Activated naive CD4-positive, alpha-beta T cell treated with anti-CD3 and anti-CD28 coated beads, Interleukin-2, amount 10 ng/mL, durations not matched to agents 7 days and 5 days (primary cell): ENCODE results near the gene ASCC2.
"Not testable (repeated sequence)": the region's sequence is repeated elsewhere in the genome, so short reads cannot be mapped to it uniquely, and the experiment has no call there.

Experiments used
- CTCF ChIA-PET: fragments of 350-600 bp; sonication (Branson Sonifier 250); formaldehyde crosslinking; loops from one replicate; lab custom pipeline; 2021; ENCODE audit warnings: antibody characterized with exemption; lab: Charles Lee
- DNase-seq: peaks from one replicate; pipeline ENCODE4 v3.0.0-alpha.2; 2020
- H3K27ac Mint-ChIP-seq: one replicate; pipeline ENCODE4 v1.8.0; 2021; ENCODE audit warnings: mild to moderate bottlenecking, moderate library complexity, mixed read lengths
- H3K27me3 Mint-ChIP-seq: one replicate; pipeline ENCODE4 v1.8.0; 2021; ENCODE audit warnings: mild to moderate bottlenecking, mixed read lengths
- H3K36me3 Mint-ChIP-seq: one replicate; pipeline ENCODE4 v1.8.0; 2021; ENCODE audit warnings: mixed read lengths
- H3K4me1 Mint-ChIP-seq: one replicate; pipeline ENCODE4 v1.8.0; 2021; ENCODE audit warnings: mixed read lengths
- H3K4me3 Mint-ChIP-seq: one replicate; pipeline ENCODE4 v1.8.0; 2021; ENCODE audit warnings: mild to moderate bottlenecking, moderate library complexity, mixed read lengths
- H3K9me3 Mint-ChIP-seq: one replicate; pipeline ENCODE4 v1.8.0; 2021; ENCODE audit warnings: mixed read lengths

ASCC2 gene

DNA sequence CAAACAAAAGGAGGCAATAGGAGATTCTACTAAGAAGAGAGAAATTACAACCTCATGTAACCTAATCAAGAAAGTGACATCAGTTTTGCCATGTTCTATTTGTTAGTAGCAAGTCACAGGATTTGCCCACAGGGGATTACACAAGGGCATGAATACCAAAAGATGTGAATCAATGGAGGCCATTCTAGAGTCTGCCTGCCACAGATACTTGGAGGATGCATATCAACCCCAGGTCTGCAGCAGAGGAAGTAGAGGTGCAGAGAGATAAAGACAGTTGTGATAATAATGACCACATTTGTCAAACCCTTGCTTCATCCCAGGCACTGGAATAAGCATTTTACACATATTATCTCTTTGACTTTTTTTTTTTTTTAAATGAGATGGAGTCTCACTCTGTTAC lies 2.4 kb upstream of the ASCC2 start:
- H3K9me3 Mint-ChIP-seq = no peaks in the 10 kb centered on the region
- H3K36me3 Mint-ChIP-seq = peaks cover 11% of the 10 kb centered on the region
- H3K4me1 Mint-ChIP-seq = peaks cover 29% of the 10 kb centered on the region
- H3K27me3 Mint-ChIP-seq = no peaks in the 10 kb centered on the region
- CTCF ChIA-PET = no interaction called here
- no peak for DNase-seq
- H3K27ac Mint-ChIP-seq = no peak overlapping the region
- H3K4me3 Mint-ChIP-seq = no peak overlapping the region

DNA sequence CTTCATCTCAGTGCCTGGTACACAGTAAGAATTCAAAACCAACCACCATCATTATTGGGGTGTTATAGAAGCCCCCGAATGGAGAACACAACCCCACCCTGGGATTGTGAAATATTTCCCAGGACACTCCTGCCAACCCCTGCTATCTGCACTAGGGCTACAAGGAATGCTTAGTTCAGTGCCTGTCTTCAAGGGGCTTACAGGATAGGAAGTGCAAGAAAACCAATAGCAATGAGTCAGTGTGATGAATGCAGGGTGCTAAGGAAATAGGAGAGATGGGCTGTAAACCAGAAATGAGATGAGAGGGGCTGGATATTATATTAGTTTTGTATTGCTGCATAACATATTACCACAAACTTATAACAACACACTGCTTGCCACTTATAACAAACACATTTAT lies 965 bp upstream of the ASCC2 start:
- Mint-ChIP-seq H3K27ac (peak overlapping the region; percentile 87), H3K4me3 (peak overlapping the region; percentile 95), H3K27me3 (no peaks in the 10 kb centered on the region), H3K9me3 (no peaks in the 10 kb centered on the region), H3K4me1 (peaks cover 31% of the 10 kb centered on the region), H3K36me3 (peaks cover 15% of the 10 kb centered on the region)
- CTCF ChIA-PET = interaction anchor here (0.7 kb wide), 1 partner anchor 1020 kb away, joined by 3 read pairs; no protein-coding TSS in a partner anchor
- DNase-seq = no peak

DNA sequence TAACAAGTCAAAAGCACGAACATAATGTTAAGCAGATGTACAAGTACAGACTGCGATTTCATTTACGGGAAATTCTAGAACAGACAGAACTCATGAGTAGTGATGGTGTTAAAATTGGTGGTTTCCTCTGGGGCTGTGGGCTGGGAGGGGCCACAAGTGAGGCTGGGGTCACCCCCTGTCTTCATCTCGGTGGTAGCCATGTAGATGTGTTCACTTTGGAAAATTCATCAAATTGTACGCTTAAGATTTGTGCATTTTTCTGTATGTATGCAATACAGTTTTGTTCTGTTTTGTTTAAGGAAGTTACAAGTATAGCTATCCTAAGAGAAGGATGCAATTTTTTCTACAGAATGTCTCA lies 504 bp upstream of the ASCC2 start:
- CTCF ChIA-PET = interaction anchor here (0.7 to 1.3 kb wide), 2 partner anchors 170 to 1019 kb away, joined by 3 read pairs; no protein-coding TSS in a partner anchor
- no peak for DNase-seq
- H3K36me3 Mint-ChIP-seq = peaks cover 17% of the 10 kb centered on the region
- no peaks in the 10 kb centered on the region for H3K27me3 Mint-ChIP-seq
- H3K4me3 Mint-ChIP-seq = peak overlapping the region; percentile 95
- H3K27ac Mint-ChIP-seq = peak overlapping the region; percentile 87
- no peaks in the 10 kb centered on the region for H3K9me3 Mint-ChIP-seq
- H3K4me1 Mint-ChIP-seq = peaks cover 31% of the 10 kb centered on the region

DNA sequence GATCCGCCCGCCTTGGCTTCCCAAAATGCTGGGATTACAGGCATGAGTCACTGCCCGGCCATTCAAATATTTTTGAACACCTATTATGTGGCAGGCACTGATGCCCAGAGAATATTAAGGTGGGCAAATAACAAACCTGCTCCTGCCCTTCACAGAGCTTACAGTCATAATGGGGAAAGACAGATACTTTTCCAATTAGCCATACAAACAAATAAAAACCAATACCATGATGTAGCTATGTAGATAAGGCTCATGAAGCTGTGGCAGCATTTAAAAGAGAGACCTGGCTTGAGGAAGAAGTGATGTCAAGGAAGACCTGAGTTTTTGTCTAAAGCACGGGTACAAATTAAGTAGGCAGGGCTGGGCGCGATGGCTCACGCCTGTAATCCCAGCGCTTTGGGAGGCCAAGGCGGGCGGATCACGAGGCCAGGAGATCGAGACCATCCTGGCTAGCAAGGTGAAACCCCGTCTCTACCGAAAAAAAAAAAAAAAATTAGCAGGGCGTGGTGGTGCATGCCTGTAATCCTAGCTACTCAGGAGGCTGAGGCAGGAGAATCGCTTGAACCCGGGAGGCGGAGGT lies 1.2 kb downstream of the ASCC2 start:
- CTCF ChIA-PET = interaction anchor here (1.3 to 1.6 kb wide), 2 partner anchors 168 to 212 kb away, joined by 4 to 5 read pairs; no protein-coding TSS in a partner anchor
- peak overlapping the region; percentile 95 for H3K4me3 Mint-ChIP-seq
- H3K4me1 Mint-ChIP-seq = peaks cover 31% of the 10 kb centered on the region
- H3K27me3 Mint-ChIP-seq, H3K9me3 Mint-ChIP-seq, H3K27ac Mint-ChIP-seq, DNase-seq: not testable (repeated sequence)
- H3K36me3 Mint-ChIP-seq = peaks cover 27% of the 10 kb centered on the region

DNA sequence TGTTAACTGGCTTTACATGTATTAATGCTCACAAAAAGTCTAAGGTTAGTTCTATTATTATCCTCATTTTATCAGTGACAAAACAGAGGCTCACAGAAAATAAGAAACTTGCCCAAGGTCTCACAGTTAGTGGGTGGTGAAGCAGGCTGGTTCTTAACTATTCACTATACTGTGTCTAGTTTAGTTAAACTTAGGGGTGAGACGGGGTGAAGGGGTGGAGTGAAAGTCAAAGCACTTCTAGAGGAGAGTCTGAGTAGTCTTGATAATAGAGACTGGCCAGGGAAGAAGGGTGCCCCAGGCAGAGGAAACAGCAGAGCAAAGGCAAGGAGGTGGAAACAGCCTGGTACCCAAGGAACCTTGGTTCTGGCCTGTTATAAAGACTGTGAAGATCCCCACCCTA lies 4.0 kb downstream of the ASCC2 start:
- Mint-ChIP-seq H3K4me1 (peaks cover 30% of the 10 kb centered on the region), H3K27ac (no peak overlapping the region)
- CTCF ChIA-PET = no interaction called here

DNA sequence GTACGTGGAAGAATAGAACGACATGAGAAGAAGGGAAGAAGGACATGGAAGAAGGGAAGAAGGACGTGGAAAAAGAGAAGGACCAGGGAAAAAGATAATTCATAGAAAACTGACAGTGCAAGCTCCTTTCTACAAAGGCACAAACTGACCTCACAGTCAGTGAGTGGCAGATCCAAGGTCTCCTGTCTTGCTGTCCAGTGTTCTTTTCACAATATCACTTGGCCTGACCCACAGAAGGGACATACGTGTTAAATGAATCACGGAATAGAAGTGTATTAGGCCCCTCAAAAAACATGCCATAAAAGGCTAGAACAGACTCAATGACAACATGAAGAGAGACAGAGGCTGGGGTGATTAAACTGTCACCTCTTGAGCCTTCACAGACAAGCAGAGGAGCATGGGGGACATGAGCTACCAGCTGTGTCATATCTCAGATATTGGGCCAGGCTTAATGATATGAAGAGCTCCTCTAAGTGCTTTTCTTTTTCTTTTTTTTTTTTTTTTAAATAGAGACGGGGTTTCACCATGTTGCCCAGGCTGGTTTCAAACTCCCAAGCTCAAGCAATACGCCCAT lies 4.6 kb downstream of the ASCC2 start:
- CTCF ChIA-PET = no interaction called here
- H3K9me3 Mint-ChIP-seq = no peaks in the 10 kb centered on the region
- DNase-seq = no peak
- peaks cover 40% of the 10 kb centered on the region for H3K36me3 Mint-ChIP-seq
- H3K4me1 Mint-ChIP-seq = peaks cover 24% of the 10 kb centered on the region
- no peak overlapping the region for H3K27ac Mint-ChIP-seq
- no peak overlapping the region for H3K4me3 Mint-ChIP-seq
- H3K27me3 Mint-ChIP-seq = no peaks in the 10 kb centered on the region

More for the DNA sequence above, 4.0 kb downstream of the ASCC2 start:
- no peaks in the 10 kb centered on the region for H3K27me3 Mint-ChIP-seq
- no peak for DNase-seq
- H3K4me3 Mint-ChIP-seq = no peak overlapping the region
- H3K9me3 Mint-ChIP-seq = no peaks in the 10 kb centered on the region
- peaks cover 40% of the 10 kb centered on the region for H3K36me3 Mint-ChIP-seq

DNA sequence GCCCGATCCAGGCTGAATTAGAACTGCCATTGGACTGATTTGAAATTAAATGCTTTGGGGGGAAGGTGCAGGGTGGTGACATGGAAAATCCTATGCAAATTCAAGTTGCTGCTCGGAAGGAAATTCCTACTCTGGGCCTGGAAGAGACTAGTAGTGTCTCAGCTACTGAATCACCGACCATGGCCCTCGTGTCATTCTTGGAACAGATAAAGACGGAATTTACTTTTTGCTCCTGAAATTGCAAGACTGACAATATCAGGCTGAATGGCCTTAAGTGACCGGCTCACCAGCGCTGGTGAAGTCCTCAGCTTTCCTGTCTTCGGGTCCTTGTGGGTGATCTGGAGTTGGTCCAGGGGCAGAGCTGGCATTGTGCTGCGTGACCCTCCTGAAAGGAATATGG lies 6.1 kb downstream of the ASCC2 start:
- Mint-ChIP-seq H3K27ac (no peak overlapping the region), H3K4me1 (peaks cover 14% of the 10 kb centered on the region), H3K36me3 (peaks cover 41% of the 10 kb centered on the region)

DNA sequence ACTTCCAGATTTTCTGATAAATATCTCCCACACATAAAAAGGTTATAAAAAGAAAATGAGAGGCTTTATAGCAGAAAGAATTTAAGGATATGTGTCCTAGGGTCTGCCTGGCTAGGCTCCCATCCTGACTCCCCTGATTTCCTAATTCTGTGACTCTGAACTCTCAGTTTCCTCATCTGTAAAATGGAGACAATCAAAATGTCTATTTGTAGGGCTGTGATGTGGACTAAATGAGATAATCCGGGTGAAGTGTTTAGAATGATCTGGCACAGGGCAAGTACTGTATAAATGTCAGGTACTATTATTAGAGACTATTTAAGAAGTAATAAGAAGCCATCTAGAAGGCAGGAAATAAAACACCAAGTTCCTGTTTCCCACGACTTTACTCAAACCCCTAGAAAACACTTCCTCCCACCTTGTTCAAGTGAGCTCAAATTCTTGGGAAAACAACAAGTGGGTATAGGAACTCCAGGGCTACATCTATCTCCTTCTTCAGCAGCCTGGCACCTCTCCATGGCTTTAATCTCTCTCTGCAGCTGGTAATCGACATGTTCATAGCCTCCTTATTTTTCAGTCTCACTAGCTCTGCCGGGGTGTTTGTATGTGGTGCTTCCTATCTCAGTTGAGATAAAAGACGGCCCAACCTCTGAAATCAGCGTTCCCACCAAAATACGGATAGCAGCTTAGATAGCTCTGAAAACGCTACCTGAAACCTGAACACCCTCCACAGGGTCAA lies 6.7 kb downstream of the ASCC2 start:
- no peak overlapping the region for H3K4me3 Mint-ChIP-seq
- H3K9me3 Mint-ChIP-seq = no peaks in the 10 kb centered on the region
- H3K27me3 Mint-ChIP-seq = no peaks in the 10 kb centered on the region
- H3K36me3 Mint-ChIP-seq = peaks cover 41% of the 10 kb centered on the region
- H3K27ac Mint-ChIP-seq = no peak overlapping the region
- no peak for DNase-seq
- peaks cover 9% of the 10 kb centered on the region for H3K4me1 Mint-ChIP-seq
- CTCF ChIA-PET = interaction anchor here (0.7 kb wide), 1 partner anchor 174 kb away, joined by 3 read pairs; no protein-coding TSS in a partner anchor

More for the DNA sequence above, 6.1 kb downstream of the ASCC2 start:
- Mint-ChIP-seq H3K4me3 (no peak overlapping the region), H3K9me3 (no peaks in the 10 kb centered on the region), H3K27me3 (no peaks in the 10 kb centered on the region)
- no peak for DNase-seq
- CTCF ChIA-PET = interaction anchor here (0.7 kb wide), 1 partner anchor 173 kb away, joined by 3 read pairs; no protein-coding TSS in a partner anchor

DNA sequence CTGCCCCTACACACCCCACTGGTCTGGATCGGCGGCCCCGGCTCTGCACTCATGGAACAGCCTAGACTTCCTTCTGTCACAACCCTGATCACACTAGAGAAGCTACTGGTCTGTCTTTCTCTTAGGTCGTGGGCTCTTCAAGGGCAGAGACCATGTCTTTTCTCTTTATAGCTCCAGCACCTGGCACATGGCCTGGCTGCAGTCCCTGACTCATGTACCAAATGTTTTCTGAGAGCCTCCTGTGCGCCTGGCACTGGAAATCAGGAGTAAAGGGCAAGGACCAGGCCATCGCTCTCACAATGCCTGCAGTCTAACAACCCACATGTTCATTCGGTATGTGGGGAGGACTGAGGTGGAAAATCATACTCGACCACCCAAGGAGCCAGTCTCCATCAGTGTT lies 7.5 kb downstream of the ASCC2 start:
- no peak for DNase-seq
- no peaks in the 10 kb centered on the region for H3K27me3 Mint-ChIP-seq
- H3K36me3 Mint-ChIP-seq = peaks cover 39% of the 10 kb centered on the region
- no peak overlapping the region for H3K4me3 Mint-ChIP-seq
- CTCF ChIA-PET = no interaction called here
- no peaks in the 10 kb centered on the region for H3K9me3 Mint-ChIP-seq
- H3K27ac Mint-ChIP-seq = no peak overlapping the region
- peaks cover 3% of the 10 kb centered on the region for H3K4me1 Mint-ChIP-seq

DNA sequence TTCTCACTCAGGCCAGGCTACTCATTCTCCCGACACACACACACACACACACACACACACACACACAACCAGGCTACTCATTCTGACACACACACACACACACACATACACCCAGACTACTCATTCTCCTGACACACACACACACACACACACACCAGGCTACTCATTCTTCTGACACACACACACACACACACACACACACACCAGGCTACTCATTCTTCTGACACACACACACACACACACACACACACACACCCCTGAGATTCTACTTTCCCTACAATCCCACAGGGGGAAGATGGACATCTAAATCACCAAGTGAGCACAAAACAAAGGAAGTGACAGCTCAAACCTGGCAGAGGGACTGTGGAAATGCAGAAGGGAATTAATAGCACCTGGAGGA lies 10.3 kb downstream of the ASCC2 start:
- H3K4me3 Mint-ChIP-seq, H3K4me1 Mint-ChIP-seq, H3K9me3 Mint-ChIP-seq, DNase-seq, H3K27ac Mint-ChIP-seq, CTCF ChIA-PET, H3K27me3 Mint-ChIP-seq: not testable (repeated sequence)
- peaks cover 42% of the 10 kb centered on the region for H3K36me3 Mint-ChIP-seq

DNA sequence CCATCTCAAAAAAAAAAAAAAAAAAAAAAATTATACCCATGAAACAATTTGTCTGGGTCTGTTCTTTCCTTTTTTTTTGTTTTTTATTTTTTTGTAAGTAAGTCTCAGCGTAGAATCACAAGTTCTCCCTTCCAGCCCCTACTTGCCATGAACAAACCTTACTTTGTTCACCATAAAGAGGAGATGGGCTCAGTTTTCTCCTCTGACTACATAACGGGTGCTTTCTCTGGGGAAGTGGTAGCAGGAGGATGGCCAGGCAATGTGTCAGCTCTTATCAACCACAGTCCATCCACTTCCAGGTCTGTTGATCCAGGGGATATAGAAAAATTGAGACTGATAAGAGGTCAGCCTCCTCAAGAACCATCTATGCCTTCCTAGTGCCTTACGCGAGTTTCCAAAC lies 11.0 kb downstream of the ASCC2 start:
- H3K9me3 Mint-ChIP-seq = no peaks in the 10 kb centered on the region
- no peak overlapping the region for H3K4me3 Mint-ChIP-seq
- H3K27ac Mint-ChIP-seq = no peak overlapping the region
- DNase-seq = no peak
- H3K27me3 Mint-ChIP-seq = no peaks in the 10 kb centered on the region
- H3K36me3 Mint-ChIP-seq = peaks cover 44% of the 10 kb centered on the region
- peaks cover 2% of the 10 kb centered on the region for H3K4me1 Mint-ChIP-seq
- CTCF ChIA-PET = no interaction called here

DNA sequence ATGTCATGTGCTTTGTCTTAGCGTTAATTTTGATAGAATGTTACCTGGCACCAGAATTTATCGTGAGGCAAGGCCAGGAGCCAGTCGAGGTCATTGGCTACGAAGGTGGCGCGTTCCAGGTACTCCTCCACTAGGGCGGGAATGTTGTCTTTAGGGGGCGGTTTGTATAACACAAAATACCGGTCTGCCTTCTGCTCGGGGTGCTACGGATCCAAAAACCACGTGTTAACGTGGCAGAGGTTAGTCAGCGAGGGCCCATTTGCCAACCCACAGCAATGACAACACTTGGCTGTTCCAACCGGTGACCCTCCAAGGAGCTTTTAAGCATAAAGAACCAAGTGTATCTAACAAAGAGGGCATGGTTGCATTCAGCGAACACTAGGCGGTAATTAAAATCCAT lies 12.5 kb downstream of the ASCC2 start:
- peaks cover 44% of the 10 kb centered on the region for H3K36me3 Mint-ChIP-seq
- H3K4me1 Mint-ChIP-seq = peaks cover 12% of the 10 kb centered on the region
- H3K27ac Mint-ChIP-seq = no peak overlapping the region
- CTCF ChIA-PET = no interaction called here
- H3K27me3 Mint-ChIP-seq = no peaks in the 10 kb centered on the region
- H3K9me3 Mint-ChIP-seq = no peaks in the 10 kb centered on the region
- DNase-seq = no peak
- H3K4me3 Mint-ChIP-seq = no peak overlapping the region

DNA sequence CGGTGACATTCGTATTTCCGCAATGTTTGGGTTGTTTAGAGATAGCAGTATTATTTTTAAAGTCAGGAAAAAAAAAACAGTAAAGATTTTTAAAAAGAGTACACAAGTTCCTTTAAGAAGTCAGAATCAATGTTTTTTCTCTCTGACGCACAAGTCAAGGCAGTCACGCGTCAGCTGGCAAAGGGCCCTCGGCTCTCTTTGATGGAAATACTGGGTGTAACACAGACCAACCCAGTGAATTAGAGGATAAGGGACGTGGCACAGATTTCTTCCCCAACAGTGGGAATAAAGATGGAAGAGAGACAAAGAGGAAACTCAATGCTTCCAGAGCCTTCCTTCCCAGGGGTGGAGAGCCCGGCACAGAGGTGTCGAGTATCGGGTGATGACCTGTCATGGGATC lies 13.4 kb downstream of the ASCC2 start:
- Mint-ChIP-seq H3K27ac (no peak overlapping the region), H3K4me3 (no peak overlapping the region), H3K9me3 (no peaks in the 10 kb centered on the region), H3K36me3 (peaks cover 40% of the 10 kb centered on the region), H3K4me1 (peaks cover 12% of the 10 kb centered on the region), H3K27me3 (no peaks in the 10 kb centered on the region)
- CTCF ChIA-PET = no interaction called here
- DNase-seq = no peak

DNA sequence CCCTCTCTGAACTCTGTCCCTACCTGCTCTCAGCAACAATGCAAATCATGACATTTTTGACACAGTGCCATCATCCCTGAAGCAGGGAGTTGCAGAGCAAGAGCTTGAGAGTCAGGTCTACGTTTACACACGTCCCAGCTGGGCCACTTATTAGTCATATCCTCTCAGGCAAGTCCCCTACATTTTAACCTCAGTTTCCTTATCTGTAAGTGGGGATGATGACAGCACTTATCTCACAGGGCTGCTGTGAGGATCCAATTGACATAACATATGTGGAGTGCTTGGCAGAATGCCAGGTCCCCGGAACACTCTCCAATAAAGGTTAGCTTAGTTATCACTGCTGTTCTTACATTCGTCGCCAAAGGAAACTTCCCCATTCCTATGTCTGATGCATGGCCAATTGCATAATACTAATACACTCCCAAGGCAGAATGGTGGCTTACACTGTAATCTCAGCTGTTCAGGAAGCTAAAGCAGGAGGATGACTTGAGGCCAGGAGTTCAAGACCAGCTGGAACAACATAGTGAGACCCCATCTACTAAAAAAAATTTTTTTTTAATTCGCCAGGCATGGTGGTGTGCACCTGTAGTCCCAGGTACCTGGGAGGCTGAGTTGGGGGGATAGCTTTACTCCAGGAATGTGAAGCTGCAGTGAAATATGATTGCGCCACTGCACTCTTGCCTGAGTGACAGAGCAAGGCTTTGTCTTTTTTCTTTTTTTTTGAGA lies 16.6 kb downstream of the ASCC2 start:
- peak overlapping the region; percentile 82 for H3K27ac Mint-ChIP-seq
- no peak overlapping the region for H3K4me3 Mint-ChIP-seq
- CTCF ChIA-PET = interaction anchor here (0.5 to 1.2 kb wide), 2 partner anchors 62 to 196 kb away, joined by 3 to 4 read pairs; partner anchors contain the start of gene MTMR3
- DNase-seq = no peak
- H3K4me1 Mint-ChIP-seq = peaks cover 12% of the 10 kb centered on the region
- no peaks in the 10 kb centered on the region for H3K9me3 Mint-ChIP-seq
- H3K36me3 Mint-ChIP-seq = peaks cover 54% of the 10 kb centered on the region
- H3K27me3 Mint-ChIP-seq = no peaks in the 10 kb centered on the region
